Measurements from ENCODE around the gene ZBTB12. TPM values are rescaled to one million over a fixed set of nuclear protein-coding genes. Genes with fewer than 3 reads are reported as not detected.
A peak's percentile ranks its signal among the peaks of the same experiment; 100 is the strongest.

ZBTB12 gene
- total and polyA plus RNA-seq, 9 of the 15 experiments (the other 6 are each of a cell fraction or from before 2014, with no cell fraction given) = 0.03 to 12.4 (median 5.8) TPM; not detected in 1

- TF ChIP-seq RREB1 (CRISPR knock-in tag; IDR thresholded peaks at IDR 0.05) (0 out of 2 replicates have a peak, but pooled peaks have one; percentile 63), EP300 (IDR thresholded peaks at IDR 0.05; ENCODE audit: low read length) (no peak), SMC3 (conservative IDR thresholded peaks at IDR 0.05; ENCODE audit: insufficient read depth, low read depth, low read length) (no peak), ZNF644 (tag; IDR thresholded peaks at IDR 0.05; ENCODE audit: low read depth) (0 out of 2 replicates have a peak, but pooled peaks have one; percentile 22), YY1 (IDR thresholded peaks at IDR 0.05; ENCODE audit: borderline replicate concordance in 1 of 3, control insufficient read depth in 1 of 3, extremely low read depth in 1 of 3, insufficient read depth in 3 of 3, insufficient read length in 1 of 3, insufficient replicate concordance in 2 of 3, low read depth in 1 of 3, low read length in 2 of 3) (peak in 2 of 3 experiments; percentile 32 to 59), ZNF668 (CRISPR knock-in tag; IDR thresholded peaks at IDR 0.05) (no peak), PHTF2 (CRISPR knock-in tag; IDR thresholded peaks at IDR 0.05) (0 out of 2 replicates have a peak, but pooled peaks have one; percentile 2), CTCFL (IDR thresholded peaks at IDR 0.05; ENCODE audit: borderline replicate concordance, insufficient read depth, low read depth, low read length, poor library complexity, severe bottlenecking) (no peak), SPI1 (IDR thresholded peaks at IDR 0.05; ENCODE audit: borderline replicate concordance, low read depth, low read length) (0 out of 2 replicates have a peak, but pooled peaks have one; percentile 18), HNRNPK (IDR thresholded peaks at IDR 0.05; ENCODE audit: low read depth, low read length, poor library complexity, severe bottlenecking) (peak; percentile 55), ZNF324 (CRISPR knock-in tag; IDR thresholded peaks at IDR 0.05) (no peak), CHD4 (IDR thresholded peaks at IDR 0.05; ENCODE audit: insufficient read depth, insufficient replicate concordance, low read depth, low read length, poor library complexity, severe bottlenecking) (no peak), ZNF655 (CRISPR knock-in tag; IDR thresholded peaks at IDR 0.05) (no peak), HMGN3 (IDR thresholded peaks at IDR 0.05; ENCODE audit: borderline replicate concordance, extremely low read depth, insufficient read length, low read depth, low read length) (peak; percentile 99), E2F3 (CRISPR knock-in tag; IDR thresholded peaks at IDR 0.05) (peak; percentile 67; the same call in 1 of the 2 replicates), KDM5B (IDR thresholded peaks at IDR 0.05; ENCODE audit: insufficient replicate concordance, low read depth, low read length) (peak; percentile 64)
Observed at GRCh38 chr6:31901953-31902643, at the start of gene ZBTB12 (continued).
